GM18858 (cell line): ENCODE data around the gene KRT78.

Experiments used
- ATAC-seq: cut with Tn5 transposase; IDR thresholded peaks from one replicate; pipeline ENCODE4 v1.9.1; 2021; ENCODE audit not compliant: unreplicated experiment

KRT78 gene

DNA sequence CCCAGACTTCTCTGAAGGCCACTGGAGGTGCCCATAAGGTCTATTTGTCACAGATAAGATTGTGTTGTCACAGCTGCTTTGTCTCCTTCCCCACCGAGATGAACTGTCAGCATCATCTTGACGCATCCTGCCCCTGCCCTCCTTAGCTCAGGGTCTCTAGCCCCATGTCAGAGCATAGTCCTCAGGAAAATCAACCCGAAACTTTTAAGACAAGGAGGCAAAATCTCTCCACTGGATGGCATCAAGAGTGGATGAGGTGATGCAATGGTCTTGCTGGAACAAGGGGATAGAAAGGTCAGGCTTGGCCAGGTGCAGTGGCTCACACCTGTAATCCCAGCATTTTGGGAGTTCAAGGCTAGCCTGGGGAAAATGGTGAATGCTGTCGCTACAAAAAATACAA lies 22.8 kb downstream of the KRT78 start:
- no peak for ATAC-seq

GRCh38 chr12:52824741-52825410 lies 23.9 kb downstream of the KRT78 start:
- ATAC-seq = no peak

- ATAC-seq = no peak
Measured at GRCh38 chr12:52823761-52824450, 24.9 kb downstream of the KRT78 start.

- ATAC-seq = no peak
Measured at GRCh38 chr12:52822771-52823510, 25.9 kb downstream of the KRT78 start.

DNA sequence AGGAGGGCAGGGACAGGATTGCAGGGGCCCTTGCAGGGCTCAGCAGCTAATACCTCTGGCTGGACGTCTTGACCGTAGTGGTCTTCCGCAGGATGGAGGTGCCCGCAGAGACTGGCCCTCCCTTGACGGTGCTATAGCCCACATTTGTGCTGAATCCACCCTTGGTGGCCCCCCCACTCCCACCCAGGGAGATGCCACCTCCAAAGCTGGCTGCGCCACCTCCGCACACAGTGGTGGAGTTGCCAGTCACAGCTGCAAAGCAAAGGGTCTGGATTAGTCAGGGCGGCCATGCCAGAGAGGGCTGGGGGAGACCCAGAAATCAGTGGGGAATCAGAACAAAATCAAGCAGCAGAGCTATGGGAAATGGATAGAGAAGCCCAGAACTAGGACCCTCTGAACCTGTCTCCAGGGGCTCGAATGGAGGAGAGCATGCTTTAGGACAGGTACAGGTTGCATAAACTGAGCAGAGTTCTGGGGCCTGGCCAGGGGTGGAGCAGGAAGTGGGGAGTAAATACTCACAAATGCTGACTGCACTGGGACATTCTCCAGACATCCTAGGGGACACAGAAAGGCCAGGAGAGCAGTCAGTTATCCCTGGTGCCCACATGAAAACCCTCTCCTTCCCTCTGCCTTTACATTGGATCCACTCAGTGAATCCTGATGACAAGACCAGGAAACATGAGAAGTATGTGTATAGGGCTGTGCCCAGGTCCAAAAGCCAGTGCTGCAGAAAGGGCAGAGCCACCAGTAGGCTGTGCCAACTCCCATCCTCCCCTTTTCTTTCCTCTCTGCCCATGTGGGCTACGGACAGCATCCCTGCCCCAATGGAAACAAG lies 26.8 kb downstream of the KRT78 start:
- no peak for ATAC-seq

- ATAC-seq = no peak
Measured at GRCh38 chr12:52821071-52821730, 27.6 kb downstream of the KRT78 start.

GRCh38 chr12:52820521-52820920 lies 28.3 kb downstream of the KRT78 start:
- no peak for ATAC-seq

GRCh38 chr12:52819731-52820510 lies 28.9 kb downstream of the KRT78 start:
- no peak for ATAC-seq

GRCh38 chr12:52818887-52819420 lies 29.8 kb downstream of the KRT78 start:
- ATAC-seq = no peak

- ATAC-seq = no peak
Measured at GRCh38 chr12:52818388-52818787, 30.4 kb downstream of the KRT78 start.

- no peak for ATAC-seq
Measured at GRCh38 chr12:52817699-52818238, 31.0 kb downstream of the KRT78 start.

- no peak for ATAC-seq
Measured at GRCh38 chr12:52817003-52817698, 31.6 kb downstream of the KRT78 start.

GRCh38 chr12:52815676-52816588 lies 32.9 kb downstream of the KRT78 start:
- ATAC-seq = no peak

GRCh38 chr12:52815161-52815560 lies 33.6 kb downstream of the KRT78 start:
- ATAC-seq = no peak

DNA sequence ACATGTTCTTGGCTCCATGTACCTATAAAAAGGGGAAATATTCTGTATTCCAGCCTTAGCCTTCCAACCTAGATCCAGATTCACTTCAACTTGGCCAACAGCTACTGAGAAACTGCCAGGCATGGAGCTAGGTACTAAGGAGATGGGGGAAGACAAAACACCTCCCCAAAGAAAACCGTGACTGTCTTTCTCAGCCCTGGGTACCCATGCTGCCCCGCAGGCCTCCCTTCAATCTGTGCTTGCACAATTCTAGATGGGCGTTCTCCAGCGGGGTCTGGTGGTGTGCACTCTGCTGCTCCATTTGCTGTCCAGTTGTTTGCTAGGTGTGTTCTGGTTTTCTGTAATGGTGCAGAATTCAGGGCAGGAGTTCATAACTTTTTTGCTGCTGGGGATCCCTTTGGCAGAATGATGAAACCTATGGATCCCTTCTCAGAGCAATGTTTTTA lies 34.1 kb downstream of the KRT78 start:
- no peak for ATAC-seq

DNA sequence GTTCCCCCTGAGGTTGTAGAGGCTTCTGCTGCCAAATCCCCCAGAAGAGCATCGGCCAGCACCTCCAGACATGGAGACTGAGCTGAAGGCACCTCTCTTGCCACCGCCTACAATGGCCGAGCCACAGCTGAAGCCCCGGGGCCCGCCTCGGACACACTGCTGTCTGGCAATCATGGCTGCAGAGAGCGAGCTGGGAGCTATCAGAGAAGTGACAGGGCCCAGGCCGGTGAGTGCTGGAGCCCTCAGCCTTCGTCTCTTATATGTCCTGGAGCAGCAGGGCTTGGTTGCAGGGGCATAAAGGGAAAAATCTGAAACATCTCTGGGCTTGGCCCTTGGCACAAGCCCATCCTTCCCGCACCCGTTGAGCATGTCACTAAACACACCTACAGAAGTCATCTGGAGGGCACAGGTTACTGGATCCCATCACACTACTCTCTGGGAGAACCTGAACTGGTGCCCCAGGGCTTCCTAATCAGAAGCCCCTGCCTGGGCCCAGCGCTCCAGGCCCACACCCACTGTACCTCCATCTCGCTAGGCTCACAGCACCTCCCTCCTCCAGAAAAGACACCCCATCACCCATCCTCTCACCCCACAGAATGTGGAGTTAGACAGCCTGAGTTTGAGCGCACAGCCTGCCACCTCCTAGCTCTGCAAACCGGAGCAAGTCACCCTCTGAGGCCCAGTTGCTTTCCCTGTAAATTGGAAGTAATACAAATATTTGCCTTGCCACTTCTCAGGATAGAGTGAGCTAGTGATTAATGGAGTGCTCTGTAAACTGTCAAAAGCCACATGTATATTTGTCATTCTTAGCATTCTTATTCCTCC lies 34.7 kb downstream of the KRT78 start, which contains the start of gene KRT4:
TSS of gene KRT4 (minus strand) at position 232 of the 825 bp plus-strand sequence. CDS start at position 174, 58 bp downstream.
- ATAC-seq = no peak
